Mesendoderm (in vitro differentiated cells): ENCODE data around the gene LMF1.
"Not testable (repeated sequence)": the region's sequence is repeated elsewhere in the genome, so short reads cannot be mapped to it uniquely, and the experiment has no call there.

ENCODE experiments used
- DNase-seq: peaks from one replicate; pipeline ENCODE4 v3.0.0; 2013
- H2AK5ac ChIP-seq: 2 replicates; pipeline ENCODE4 v1.6.1; 2013; ENCODE audit warnings: low read length, inconsistent platforms
- H2BK120ac ChIP-seq: 2 replicates; pipeline ENCODE4 v1.6.1; 2013; ENCODE audit warnings: low read depth, mild to moderate bottlenecking, low read length, moderate library complexity, mixed read lengths
- H2BK15ac ChIP-seq: replicated peaks from 2 replicates; pipeline ENCODE4 v1.6.1; 2013; ENCODE audit warnings: low read depth, mild to moderate bottlenecking, moderate library complexity
- H2BK5ac ChIP-seq: 2 replicates; pipeline ENCODE4 v1.6.1; 2013; ENCODE audit warnings: low read length, inconsistent platforms
- H3K18ac ChIP-seq: 2 replicates; pipeline ENCODE4 v1.6.1; 2013; ENCODE audit warnings: mild to moderate bottlenecking, low read length, mixed read lengths
- H3K23ac ChIP-seq: one replicate; pipeline ENCODE4 v1.6.1; 2013; ENCODE audit warnings: low read length
- H3K27ac ChIP-seq: 2 replicates; pipeline ENCODE4 v1.5.1; 2013; ENCODE audit warnings: low read depth, mild to moderate bottlenecking, inconsistent platforms, low read length, moderate library complexity
- H3K27me3 ChIP-seq: 2 replicates; pipeline ENCODE4 v1.6.1; 2013; ENCODE audit warnings: low read length, control low read depth, mild to moderate bottlenecking, inconsistent platforms; ENCODE audit not compliant: insufficient read depth, poor library complexity
- H3K36me3 ChIP-seq: 2 replicates; pipeline ENCODE4 v1.6.1; 2013; ENCODE audit warnings: low read length, inconsistent platforms; ENCODE audit not compliant: control insufficient read depth, insufficient read depth
- H3K4ac ChIP-seq: one replicate; pipeline ENCODE4 v1.6.1; 2013; ENCODE audit warnings: low read depth, mild to moderate bottlenecking, low read length, moderate library complexity
- H3K4me1 ChIP-seq: 2 replicates; pipeline ENCODE4 v1.6.1; 2013; ENCODE audit warnings: low read depth, low read length, inconsistent platforms; ENCODE audit not compliant: control insufficient read depth
- H3K4me2 ChIP-seq: 2 replicates; pipeline ENCODE4 v1.6.1; 2013; ENCODE audit warnings: low read length
- H3K4me3 ChIP-seq: 2 replicates; pipeline ENCODE4 v1.5.1; 2013; ENCODE audit warnings: mild to moderate bottlenecking, low read length
- H3K56ac ChIP-seq: one replicate; pipeline ENCODE4 v1.6.1; 2013; ENCODE audit warnings: low read length
- H3K79me1 ChIP-seq: 2 replicates; pipeline ENCODE4 v1.6.1; 2013; ENCODE audit warnings: low read length, inconsistent platforms
- H3K79me2 ChIP-seq: 2 replicates; pipeline ENCODE4 v1.6.1; 2013; ENCODE audit warnings: mild to moderate bottlenecking, low read length; ENCODE audit not compliant: control insufficient read depth, insufficient read depth
- H3K9ac ChIP-seq: 2 replicates; pipeline ENCODE4 v1.6.1; 2013; ENCODE audit warnings: low read length, inconsistent platforms
- H4K5ac ChIP-seq: one replicate; pipeline ENCODE4 v1.6.1; 2013; ENCODE audit warnings: low read length
- H4K8ac ChIP-seq: one replicate; pipeline ENCODE4 v1.6.1; 2013; ENCODE audit warnings: low read depth, mild to moderate bottlenecking, control low read depth, low read length, moderate library complexity
- WGBS: extraction: QIAGEN DNeasy Blood & Tissue Kit; methylation state at CpG from one replicate; pipeline ENCODE4 v1.1.7; 2013; ENCODE audit warnings: low lambda C conversion rate, missing lambda C conversion rate; ENCODE audit not compliant: insufficient coverage; ENCODE audit errors: extremely low coverage; 5-methylcytosine and 5-hydroxymethylcytosine counted together

LMF1 gene

GRCh38 chr16:950733-951573 lies 19.8 kb downstream of the LMF1 start:
- H2BK15ac ChIP-seq, H3K4me3 ChIP-seq, H3K36me3 ChIP-seq, H3K79me1 ChIP-seq, H3K56ac ChIP-seq, H2AK5ac ChIP-seq, DNase-seq, H3K4ac ChIP-seq, H3K4me1 ChIP-seq, H2BK5ac ChIP-seq, H4K5ac ChIP-seq, H3K79me2 ChIP-seq, H3K4me2 ChIP-seq, H3K18ac ChIP-seq, H3K23ac ChIP-seq, H2BK120ac ChIP-seq, H3K9ac ChIP-seq, H3K27me3 ChIP-seq, H4K8ac ChIP-seq, H3K27ac ChIP-seq: not testable (repeated sequence)
- WGBS, result no CpG with 5 or more reads among the region's 27 CpGs

- no CpG with 5 or more reads among the region's 18 CpGs for WGBS
- not testable (repeated sequence) for H3K56ac ChIP-seq
These were observed 22.0 kb downstream of the LMF1 start for GRCh38 chr16:948767-949166.

GRCh38 chr16:947922-948303 lies 22.9 kb downstream of the LMF1 start:
- not testable (repeated sequence) for H3K18ac ChIP-seq, H2AK5ac ChIP-seq, H3K4me1 ChIP-seq, DNase-seq, H3K36me3 ChIP-seq, H3K27me3 ChIP-seq, H2BK5ac ChIP-seq, H3K4me2 ChIP-seq, H3K27ac ChIP-seq, H4K5ac ChIP-seq, H3K4ac ChIP-seq, H3K9ac ChIP-seq, H3K79me1 ChIP-seq, H3K23ac ChIP-seq, H3K79me2 ChIP-seq, H2BK15ac ChIP-seq, H3K4me3 ChIP-seq, H3K56ac ChIP-seq, H4K8ac ChIP-seq, H2BK120ac ChIP-seq
- WGBS, result no CpG with 5 or more reads among the region's 17 CpGs

More at GRCh38 chr16:948767-949166, 22.0 kb downstream of the LMF1 start:
- not testable (repeated sequence) for H3K79me1 ChIP-seq, H4K8ac ChIP-seq, H3K9ac ChIP-seq, H3K4ac ChIP-seq, H3K27ac ChIP-seq, H4K5ac ChIP-seq, H3K79me2 ChIP-seq, H3K36me3 ChIP-seq, DNase-seq, H2AK5ac ChIP-seq, H2BK15ac ChIP-seq, H3K23ac ChIP-seq, H3K18ac ChIP-seq, H2BK5ac ChIP-seq, H2BK120ac ChIP-seq, H3K4me3 ChIP-seq, H3K4me2 ChIP-seq, H3K4me1 ChIP-seq, H3K27me3 ChIP-seq

- Histone ChIP-seq H3K18ac (no peak overlapping the region), H3K56ac (no peak overlapping the region), H3K4me1 (no peaks in the 10 kb centered on the region), H3K79me2 (no peaks in the 10 kb centered on the region), H3K27ac (no peak overlapping the region), H3K4ac (no peak overlapping the region), H2BK120ac (no peak overlapping the region), H2BK5ac (no peak overlapping the region), H2BK15ac (no peak overlapping the region), H3K23ac (no peak overlapping the region), H3K36me3 (no peaks in the 10 kb centered on the region), H4K5ac (no peak overlapping the region), H3K4me3 (no peak overlapping the region), H3K79me1 (no peaks in the 10 kb centered on the region), H3K9ac (no peak overlapping the region), H2AK5ac (no peak overlapping the region), H3K27me3 (no peaks in the 10 kb centered on the region), H4K8ac (no peak overlapping the region), H3K4me2 (no peak overlapping the region)
- DNase-seq, result no peak
- WGBS, result no CpG with 5 or more reads among the region's 21 CpGs
These were observed 23.4 kb downstream of the LMF1 start for GRCh38 chr16:947255-947921.

GRCh38 chr16:946048-946395 lies 24.8 kb downstream of the LMF1 start:
- Histone ChIP-seq H3K4me2 (no peak overlapping the region), H3K36me3 (no peaks in the 10 kb centered on the region), H3K27ac (no peak overlapping the region), H4K5ac (no peak overlapping the region), H2BK5ac (no peak overlapping the region), H3K18ac (no peak overlapping the region), H3K4me1 (no peaks in the 10 kb centered on the region), H2BK120ac (no peak overlapping the region), H2AK5ac (no peak overlapping the region), H3K23ac (no peak overlapping the region), H3K79me1 (no peaks in the 10 kb centered on the region), H3K9ac (no peak overlapping the region), H3K79me2 (no peaks in the 10 kb centered on the region), H3K56ac (no peak overlapping the region), H3K4me3 (no peak overlapping the region), H2BK15ac (no peak overlapping the region), H3K27me3 (no peaks in the 10 kb centered on the region), H3K4ac (no peak overlapping the region), H4K8ac (no peak overlapping the region)
- DNase-seq, result no peak
- WGBS, result no CpG with 5 or more reads among the region's 8 CpGs
